ENCODE results near the gene PIN1. TPM values are rescaled to one million over a fixed set of nuclear protein-coding genes. Genes with fewer than 3 reads are reported as not detected.

Gene PIN1
- total RNA-seq (2014; rRNA removed; shearing (Covaris generic)): 189 and 204 TPM in 2 replicates

DNA sequence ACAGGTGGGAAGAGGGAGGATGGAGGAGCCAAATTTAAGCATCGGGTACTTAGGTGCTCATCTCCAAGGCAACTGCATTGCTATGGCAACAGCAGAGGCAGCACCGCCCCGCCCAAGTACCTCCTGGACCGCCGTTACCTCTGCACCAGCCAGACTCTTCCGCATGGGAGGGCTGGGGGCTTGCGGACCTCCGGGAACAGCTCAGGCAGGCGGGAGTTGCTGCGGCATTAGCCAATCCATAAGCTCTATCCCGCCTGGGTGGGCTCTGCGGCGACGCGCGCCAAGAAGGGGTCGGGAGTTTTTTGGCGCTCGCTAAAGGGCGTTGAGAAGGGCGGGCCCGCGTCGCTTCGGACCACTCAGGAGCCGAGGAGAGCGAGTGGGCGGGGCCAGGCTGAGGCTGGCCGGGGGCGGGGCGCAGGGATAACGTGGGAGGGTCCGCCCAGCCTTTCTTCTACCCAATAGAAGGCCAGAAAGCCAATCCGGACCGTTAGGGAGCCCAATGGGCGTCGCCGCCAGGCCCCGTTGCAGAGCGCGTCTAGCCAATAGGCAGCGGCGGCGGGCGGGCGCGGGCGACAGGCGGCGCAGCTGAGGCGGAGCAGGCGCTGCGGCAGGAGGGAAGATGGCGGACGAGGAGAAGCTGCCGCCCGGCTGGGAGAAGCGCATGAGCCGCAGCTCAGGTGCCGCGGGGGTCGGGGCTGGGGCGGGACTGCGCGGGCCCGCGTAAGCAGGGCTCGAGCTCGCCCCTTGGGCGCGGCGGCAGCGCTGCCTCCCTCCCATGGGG is at the start of gene PIN1:
Gene PIN1 (plus strand): TSS at position 593 of the 781 bp plus-strand sequence. CDS start 27 bp downstream, at position 620.

DNA sequence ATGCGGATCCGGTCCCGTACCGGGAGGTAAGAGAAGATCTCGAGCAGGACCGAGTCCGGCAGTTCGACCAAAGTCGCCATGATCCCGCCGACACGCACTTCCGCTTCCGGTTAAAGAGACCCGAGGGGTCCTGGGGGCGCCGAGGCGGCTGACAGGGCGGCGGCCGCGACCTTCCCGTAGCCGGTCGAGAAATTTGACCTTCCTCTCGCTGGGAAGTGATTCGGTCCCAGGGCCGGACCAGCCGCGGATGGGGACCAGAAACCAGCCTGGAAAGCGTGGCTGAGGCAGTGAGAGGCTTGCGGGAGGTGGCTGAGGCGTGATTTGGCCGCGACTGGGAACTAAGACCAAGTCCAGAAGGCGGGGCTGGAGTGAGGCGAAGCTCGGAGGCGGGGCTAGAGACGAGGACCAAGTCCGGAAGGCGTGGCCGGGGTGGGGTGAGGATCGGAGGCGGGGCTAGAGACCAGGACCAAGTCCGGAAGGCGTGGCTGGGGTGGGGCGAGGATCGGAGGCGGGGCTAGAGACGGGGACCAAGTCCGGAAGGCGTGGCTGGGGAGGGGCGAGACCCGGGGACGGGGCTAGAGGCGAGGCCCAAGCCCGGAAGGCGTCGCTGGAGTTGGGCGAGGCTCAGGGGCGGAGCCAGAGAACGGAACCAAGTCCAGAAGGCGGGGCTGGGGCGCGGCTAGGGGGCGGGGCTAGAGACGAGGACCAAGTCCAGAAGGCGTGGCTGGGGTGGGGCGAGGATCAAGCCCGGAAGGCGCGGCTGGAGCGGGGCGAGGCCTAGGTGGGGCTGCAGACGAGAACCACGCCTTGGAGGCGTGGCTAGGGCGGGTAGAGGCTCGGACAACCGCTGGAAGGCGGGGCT is 16.2 kb upstream of the PIN1 start, which contains the start of gene FBXL12:
Gene FBXL12 (minus strand): TSS at position 346 of the 862 bp plus-strand sequence. CDS start 266 bp downstream, at position 80.

DNA sequence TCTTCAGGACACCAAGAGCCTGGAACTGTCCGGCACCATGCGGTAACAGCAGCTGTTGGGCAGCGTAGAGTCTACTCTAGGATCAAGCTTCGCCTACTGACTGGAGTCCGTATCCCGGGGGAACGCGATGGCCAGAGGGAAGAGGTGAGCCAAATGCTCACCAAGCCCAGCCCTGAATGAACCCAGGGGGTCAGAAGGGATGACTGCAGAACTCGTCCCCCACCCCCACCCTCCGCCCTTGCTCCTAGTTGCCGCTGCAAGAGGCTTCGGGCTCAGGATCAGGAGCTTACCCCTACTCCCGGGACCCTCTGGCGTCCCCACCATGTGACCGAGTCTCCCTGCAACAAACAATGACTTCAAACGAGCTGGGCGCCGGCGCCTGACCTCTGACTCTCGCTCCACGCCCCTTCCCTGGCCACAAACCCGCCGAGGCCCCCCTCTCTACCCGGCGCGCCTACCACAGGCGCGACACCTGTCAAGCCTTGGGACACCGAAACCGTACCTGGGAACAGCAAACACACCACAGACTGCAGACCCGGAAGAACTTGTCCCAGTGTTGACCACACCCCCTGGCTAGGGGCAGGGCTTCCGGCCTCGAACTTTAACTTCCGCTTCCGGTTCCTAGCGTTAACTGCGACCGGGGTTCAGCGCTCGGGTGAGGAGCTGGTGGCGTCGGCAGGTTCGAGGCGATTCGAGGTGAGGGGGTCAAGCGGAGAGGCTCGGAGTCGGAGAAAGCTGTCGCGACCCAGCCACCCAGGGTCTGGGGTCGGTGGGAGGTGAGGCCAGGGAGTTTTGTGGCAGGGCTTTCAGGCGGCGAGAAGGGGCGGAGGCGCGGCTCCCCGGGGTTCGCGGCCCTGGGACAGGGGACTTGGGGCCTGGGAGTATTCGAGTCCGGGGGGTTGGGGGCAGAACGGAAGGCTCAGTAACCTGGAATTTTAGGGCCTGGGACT is 7.6 kb upstream of the PIN1 start, which contains the start of gene UBL5:
Gene UBL5 (plus strand): TSS at position 630 of the 950 bp plus-strand sequence. CDS start 420 bp downstream, outside the sequence.

Small RNAs within 50 kb of the gene (small RNA-seq; reads per million reads assigned to genes)
- 0.17 reads per million for gene RF00156

Other genes with a start within 250 kb of the PIN1 start
- gene ZNF561, start 214.1 kb upstream of the PIN1 start, total RNA-seq (2014; rRNA removed; shearing (Covaris generic)): 18.4 and 19.1 TPM in 2 replicates
- gene ZNF562, start 160.2 kb upstream of the PIN1 start, total RNA-seq (2014; rRNA removed; shearing (Covaris generic)): 35.6 and 40.2 TPM in 2 replicates
- 1.9 and 7.7 TPM in 2 replicates for gene ZNF846, start 66.6 kb upstream of the PIN1 start, total RNA-seq (2014; rRNA removed; shearing (Covaris generic))
- gene FBXL12, start 16.2 kb upstream of the PIN1 start, total RNA-seq (2014; rRNA removed; shearing (Covaris generic)): 27.1 and 35.0 TPM in 2 replicates
- gene UBL5, start 7.4 kb upstream of the PIN1 start, total RNA-seq (2014; rRNA removed; shearing (Covaris generic)): 429 and 509 TPM in 2 replicates
- 0.50 and 0.53 TPM in 2 replicates for gene OLFM2, start 101.2 kb downstream of the PIN1 start, total RNA-seq (2014; rRNA removed; shearing (Covaris generic))
- 2.6 and 4.6 TPM in 2 replicates for gene COL5A3, start 175.2 kb downstream of the PIN1 start, total RNA-seq (2014; rRNA removed; shearing (Covaris generic))
- not detected in 2 replicates for gene RDH8, start 178.2 kb downstream of the PIN1 start, total RNA-seq (2014; rRNA removed; shearing (Covaris generic))

Measured in A375 (cell line).